GM18517 (cell line): Measurements from ENCODE around the gene MVP.
"Not testable (repeated sequence)": the region's sequence is repeated elsewhere in the genome, so short reads cannot be mapped to it uniquely, and the experiment has no call there.

ENCODE experiments used
- ATAC-seq: cut with Tn5 transposase; IDR thresholded peaks from one replicate; pipeline ENCODE4 v1.9.1; 2021; ENCODE audit warnings: mild to moderate bottlenecking, moderate library complexity; ENCODE audit not compliant: unreplicated experiment

The MVP gene

GRCh38 chr16:29868396-29869009 is 48.2 kb downstream of the MVP start:
- ATAC-seq, result no peak

GRCh38 chr16:29869067-29869466 is 48.8 kb downstream of the MVP start:
- ATAC-seq, result not testable (repeated sequence)

- no peak for ATAC-seq
Measured at GRCh38 chr16:29871822-29872546, 51.7 kb downstream of the MVP start.

GRCh38 chr16:29873319-29873718 is 53.1 kb downstream of the MVP start:
- ATAC-seq, result no peak

GRCh38 chr16:29875206-29875605 is 54.9 kb downstream of the MVP start:
- no peak for ATAC-seq

GRCh38 chr16:29876217-29876593 is 55.9 kb downstream of the MVP start:
- no peak for ATAC-seq

GRCh38 chr16:29876594-29877249 is 56.5 kb downstream of the MVP start:
- ATAC-seq, result no peak

- no peak for ATAC-seq
Measured at GRCh38 chr16:29877266-29877961, 57.2 kb downstream of the MVP start.

- no peak for ATAC-seq
Measured at GRCh38 chr16:29878172-29878571, 57.9 kb downstream of the MVP start.

- ATAC-seq, result no peak
Measured at GRCh38 chr16:29881050-29881449, 60.8 kb downstream of the MVP start.

- no peak for ATAC-seq
Measured at GRCh38 chr16:29883987-29884386, 63.7 kb downstream of the MVP start.

GRCh38 chr16:29889372-29889771 is 69.1 kb downstream of the MVP start:
- ATAC-seq, result not testable (repeated sequence)

GRCh38 chr16:29891525-29892457 is 71.5 kb downstream of the MVP start:
- no peak for ATAC-seq

- no peak for ATAC-seq
Measured at GRCh38 chr16:29892458-29892813, 72.2 kb downstream of the MVP start.

- ATAC-seq, result no peak
Measured at GRCh38 chr16:29893553-29893952, 73.3 kb downstream of the MVP start.

GRCh38 chr16:29894352-29894751 is 74.1 kb downstream of the MVP start:
- no peak for ATAC-seq

- no peak for ATAC-seq
Measured at GRCh38 chr16:29896841-29897240, 76.6 kb downstream of the MVP start.

GRCh38 chr16:29897333-29897732 is 77.1 kb downstream of the MVP start:
- no peak for ATAC-seq
